ENCODE data around the gene USP48. TPM values are rescaled to one million over a fixed set of nuclear protein-coding genes. Genes with fewer than 3 reads are reported as not detected.

USP48 gene
- total RNA-seq, 2 donors from 2014 or later, result 47.1 to 51.3 TPM

DNA sequence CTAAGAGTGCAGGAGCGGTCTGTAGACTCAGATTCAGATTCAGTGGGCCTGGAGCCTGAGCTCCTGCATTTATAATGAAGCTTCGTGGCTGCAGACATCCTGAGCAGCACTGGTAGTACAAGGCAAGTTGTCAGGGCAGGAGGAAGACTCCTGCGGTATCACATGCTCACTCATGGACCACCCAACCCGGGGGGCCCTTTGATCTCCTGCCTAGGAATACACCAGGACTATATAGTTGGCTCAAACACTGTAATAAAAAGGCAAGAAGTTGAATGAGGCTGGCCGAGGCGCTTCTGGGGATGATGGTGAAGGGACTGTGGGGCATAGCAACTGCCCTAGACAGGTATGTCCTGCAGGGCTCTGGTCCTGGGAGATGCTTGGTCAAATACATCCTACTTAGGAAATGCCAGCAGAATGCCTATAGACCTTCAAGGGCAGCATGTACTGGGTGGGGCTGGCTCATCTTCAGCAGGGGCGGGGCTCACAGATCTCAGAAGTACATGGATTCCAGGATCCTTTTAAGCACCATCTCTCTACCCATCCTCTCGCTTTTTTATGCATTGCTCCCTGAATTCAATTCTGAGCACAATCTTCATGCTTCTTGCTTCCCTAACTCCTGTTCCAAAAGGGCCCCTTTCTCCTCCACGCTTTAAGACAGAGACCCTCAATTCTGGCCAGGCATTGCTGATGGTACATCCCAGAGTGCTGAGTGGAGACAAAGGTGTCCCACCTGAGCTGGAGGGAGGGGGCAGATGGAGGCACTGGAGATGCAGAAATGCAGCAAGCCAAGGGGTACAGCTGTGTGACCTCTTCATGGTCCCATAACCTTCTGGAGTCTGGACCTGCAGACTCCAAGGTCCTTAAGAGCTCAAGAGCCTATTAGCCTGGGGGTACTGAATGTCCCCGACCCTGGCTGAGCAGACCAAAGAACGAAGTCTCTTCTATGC, 111.7 kb downstream of the USP48 start:
- Histone ChIP-seq H3K9me3 (no peaks in the 10 kb centered on the region), H3K27ac (no peak overlapping the region), H3K4me1 (peaks cover 9% of the 10 kb centered on the region), H3K27me3 (peaks cover 18% of the 10 kb centered on the region), H3K36me3 (no peaks in the 10 kb centered on the region), H3K4me3 (no peak overlapping the region), H3K9ac (ENCODE audit: low read depth in 2 of 2, low read length in 2 of 2) (no peak overlapping the region)
- TF ChIP-seq, protein P1, sequence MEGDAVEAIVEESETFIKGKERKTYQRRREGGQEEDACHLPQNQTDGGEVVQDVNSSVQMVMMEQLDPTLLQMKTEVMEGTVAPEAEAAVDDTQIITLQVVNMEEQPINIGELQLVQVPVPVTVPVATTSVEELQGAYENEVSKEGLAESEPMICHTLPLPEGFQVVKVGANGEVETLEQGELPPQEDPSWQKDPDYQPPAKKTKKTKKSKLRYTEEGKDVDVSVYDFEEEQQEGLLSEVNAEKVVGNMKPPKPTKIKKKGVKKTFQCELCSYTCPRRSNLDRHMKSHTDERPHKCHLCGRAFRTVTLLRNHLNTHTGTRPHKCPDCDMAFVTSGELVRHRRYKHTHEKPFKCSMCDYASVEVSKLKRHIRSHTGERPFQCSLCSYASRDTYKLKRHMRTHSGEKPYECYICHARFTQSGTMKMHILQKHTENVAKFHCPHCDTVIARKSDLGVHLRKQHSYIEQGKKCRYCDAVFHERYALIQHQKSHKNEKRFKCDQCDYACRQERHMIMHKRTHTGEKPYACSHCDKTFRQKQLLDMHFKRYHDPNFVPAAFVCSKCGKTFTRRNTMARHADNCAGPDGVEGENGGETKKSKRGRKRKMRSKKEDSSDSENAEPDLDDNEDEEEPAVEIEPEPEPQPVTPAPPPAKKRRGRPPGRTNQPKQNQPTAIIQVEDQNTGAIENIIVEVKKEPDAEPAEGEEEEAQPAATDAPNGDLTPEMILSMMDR (IDR thresholded peaks at IDR 0.05), result no peak
- DNase-seq, result no peak
- intact Hi-C loops (cut with DNase I), result no loop called here

DNA sequence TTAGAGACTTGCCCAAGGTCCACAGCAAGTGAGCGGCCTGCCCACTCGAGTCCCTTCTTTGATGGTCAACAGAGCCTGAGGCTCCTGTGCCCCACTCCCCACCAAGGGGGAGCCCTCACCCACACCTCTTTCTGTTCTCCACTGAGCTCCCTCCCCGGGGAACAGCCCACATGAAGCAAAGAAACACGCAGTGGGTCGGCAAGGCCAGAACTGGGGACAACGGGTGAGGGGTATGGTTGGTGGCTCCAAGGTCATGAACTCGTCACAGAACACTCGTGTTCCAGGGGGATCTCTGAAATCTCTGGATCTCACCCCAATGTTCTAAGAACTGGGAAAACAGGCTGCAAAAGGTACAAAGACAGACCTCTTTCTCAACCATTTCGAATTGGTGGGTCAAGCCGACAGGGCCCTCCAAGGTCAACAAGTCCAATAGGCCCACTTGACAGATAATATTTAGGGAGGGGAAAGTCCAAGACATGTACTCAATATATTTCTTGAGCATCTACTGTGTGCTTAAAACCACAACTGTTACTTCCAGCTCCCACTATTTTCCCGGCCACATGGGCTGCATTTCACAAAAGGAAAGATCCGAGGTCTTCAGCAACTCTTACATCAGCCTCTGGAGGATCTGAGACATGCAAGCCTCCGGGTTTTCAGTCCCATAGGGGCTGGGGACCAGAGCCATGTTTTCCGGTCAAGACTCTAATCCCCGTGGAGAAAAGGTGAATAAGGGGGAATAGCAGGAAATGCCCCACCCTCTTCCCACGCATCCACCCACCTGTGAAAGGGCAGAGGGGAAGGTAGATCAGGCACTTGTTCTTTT, 112.7 kb downstream of the USP48 start:
- no peak for DNase-seq
- intact Hi-C loops (cut with DNase I), result no loop called here
- Histone ChIP-seq H3K4me3 (no peak overlapping the region), H3K9me3 (no peaks in the 10 kb centered on the region), H3K27me3 (peaks cover 18% of the 10 kb centered on the region), H3K4me1 (peaks cover 9% of the 10 kb centered on the region), H3K9ac (ENCODE audit: low read depth in 2 of 2, low read length in 2 of 2) (no peak overlapping the region), H3K36me3 (no peaks in the 10 kb centered on the region), H3K27ac (no peak overlapping the region)
- TF ChIP-seq, protein P1 (IDR thresholded peaks at IDR 0.05), result no peak

DNA sequence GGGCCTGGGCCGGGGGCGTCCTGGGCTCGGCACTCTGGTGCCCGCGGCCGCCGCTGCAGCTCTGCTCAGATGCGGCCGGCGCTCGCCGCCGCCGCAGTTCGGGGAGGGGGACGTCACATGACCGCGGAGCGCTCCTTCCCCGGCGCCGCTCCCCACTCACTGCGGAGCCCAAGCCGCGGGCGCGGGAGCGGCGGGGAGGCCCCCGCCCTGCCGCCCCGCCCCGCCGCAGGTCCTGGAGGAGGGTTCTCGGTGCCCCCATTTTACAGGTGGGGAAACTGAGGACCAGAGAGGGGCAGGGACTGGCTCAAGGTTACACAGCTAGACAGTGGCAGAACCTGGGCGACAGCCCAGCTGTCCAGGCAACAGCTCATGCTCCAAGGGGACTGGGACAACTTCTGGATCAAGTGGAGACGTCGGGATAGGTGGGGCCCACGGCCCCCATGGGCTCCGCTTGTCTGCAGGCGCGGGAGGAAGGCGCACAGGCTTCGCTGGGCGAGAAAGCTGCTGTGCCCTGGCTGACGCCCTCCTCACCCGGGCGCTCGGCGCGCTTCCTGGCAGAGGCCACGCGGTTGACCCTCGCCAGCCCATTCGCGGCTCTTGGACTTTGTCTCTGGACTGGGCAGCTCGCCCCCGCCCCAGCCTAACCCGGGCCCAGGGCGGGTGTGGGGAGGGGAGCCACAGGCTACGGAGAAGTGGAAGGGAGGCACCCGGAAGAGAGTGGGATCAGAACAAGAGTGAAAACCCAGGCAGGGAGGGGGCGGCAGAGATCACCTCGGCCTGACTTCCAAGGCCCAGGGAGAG, 113.5 kb downstream of the USP48 start, which contains the start of gene RAP1GAP:
TSS of gene RAP1GAP (minus strand) at position 100 of the 801 bp plus-strand sequence. CDS start 49,325 bp downstream, outside the sequence.
- H3K9ac ChIP-seq (ENCODE audit: low read depth in 2 of 2, low read length in 2 of 2), result peak within 1 kb of the TSS in 1 of 2 donors; percentile 49

DNA sequence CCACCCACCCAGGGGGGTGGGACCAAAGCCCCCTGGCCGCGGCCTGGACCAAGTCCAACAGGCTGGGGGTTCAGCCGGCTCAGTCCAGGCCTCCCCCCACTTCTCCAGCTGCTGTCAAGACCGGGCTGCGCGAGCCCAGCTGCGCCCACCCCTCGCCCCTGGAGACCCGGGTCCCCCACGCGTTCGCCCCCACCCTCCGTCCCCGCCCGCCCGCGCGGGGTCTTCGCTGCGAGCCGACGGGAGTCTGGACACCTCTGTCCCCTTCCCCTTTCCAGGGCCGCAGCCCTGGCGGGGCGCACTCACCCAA, 114.0 kb downstream of the USP48 start:
- DNase-seq, result no peak
- no peaks in the 10 kb centered on the region for H3K36me3 ChIP-seq
- TF ChIP-seq, protein P1 (IDR thresholded peaks at IDR 0.05), result no peak
- H3K4me3 ChIP-seq, result peak overlapping the region; percentile 28
- no peak overlapping the region for H3K27ac ChIP-seq
- H3K27me3 ChIP-seq, result peaks cover 18% of the 10 kb centered on the region
- no peaks in the 10 kb centered on the region for H3K9me3 ChIP-seq
- H3K4me1 ChIP-seq, result peaks cover 9% of the 10 kb centered on the region
- intact Hi-C loops (cut with DNase I), result no loop called here
- H3K9ac ChIP-seq (ENCODE audit: low read depth in 2 of 2, low read length in 2 of 2), result no peak overlapping the region

More for the DNA sequence above, 113.5 kb downstream of the USP48 start, which contains the start of gene RAP1GAP:
- TF ChIP-seq, protein P1 (IDR thresholded peaks at IDR 0.05), result no peak
- Histone ChIP-seq H3K4me3 (peak within 1 kb of the TSS; percentile 28), H3K9me3 (no peaks in the 10 kb centered on the region), H3K36me3 (no peaks in the 10 kb centered on the region), H3K27me3 (peaks cover 18% of the 10 kb centered on the region), H3K4me1 (peaks cover 9% of the 10 kb centered on the region), H3K27ac (no peak within 1 kb of the TSS)
- intact Hi-C loops (cut with DNase I), result no loop called here
- DNase-seq, result peak; percentile 53
